GM18520 (cell line): ENCODE data around the gene SESN2.
"Not testable (repeated sequence)": the region's sequence is repeated elsewhere in the genome, so short reads cannot be mapped to it uniquely, and the experiment has no call there.

ENCODE experiments used
- ATAC-seq: cut with Tn5 transposase; IDR thresholded peaks from one replicate; pipeline ENCODE4 v1.9.1; 2021; ENCODE audit not compliant: unreplicated experiment

Gene SESN2

DNA sequence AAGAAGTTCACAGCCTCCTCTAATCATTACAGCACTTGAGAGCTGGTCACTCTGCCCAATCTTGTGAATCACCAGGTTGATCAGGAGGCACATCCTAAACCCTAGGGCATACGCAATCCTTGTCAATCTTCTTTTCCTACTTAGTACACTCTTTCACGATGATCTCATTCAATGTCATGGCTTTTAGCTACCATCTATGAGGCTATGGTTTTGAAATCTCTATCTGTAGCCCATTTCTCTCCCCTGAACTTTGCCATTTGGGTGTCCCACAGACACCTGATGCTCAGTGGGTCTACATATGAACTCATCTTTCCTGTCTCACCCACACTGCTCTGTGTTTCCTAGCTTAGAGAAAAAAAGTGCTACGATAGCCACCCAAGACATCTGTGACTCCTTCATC, 67.7 kb downstream of the SESN2 start:
- ATAC-seq = no peak

GRCh38 chr1:28327431-28327830, 68.1 kb downstream of the SESN2 start:
- not testable (repeated sequence) for ATAC-seq

DNA sequence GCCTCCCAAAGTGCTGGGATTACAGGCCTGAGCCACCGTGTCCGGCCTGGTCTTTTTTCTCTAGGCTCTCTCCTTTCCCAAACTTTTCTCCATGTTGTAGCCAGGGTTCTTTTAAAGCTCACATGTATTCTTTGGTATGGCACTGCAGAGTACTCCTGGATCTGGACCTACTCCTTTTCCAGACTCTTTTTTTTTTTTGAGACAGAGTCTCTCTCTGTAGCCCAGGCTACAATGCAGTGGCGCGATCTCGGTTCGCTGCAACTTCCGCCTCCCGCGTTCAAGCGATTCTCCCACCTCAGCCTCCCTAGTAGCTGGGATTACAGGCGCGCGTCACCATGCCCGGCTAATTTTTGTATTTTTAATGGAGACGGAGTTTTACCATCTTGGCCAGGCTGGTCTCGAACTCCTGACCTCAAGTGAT, 68.9 kb downstream of the SESN2 start:
- no peak for ATAC-seq

DNA sequence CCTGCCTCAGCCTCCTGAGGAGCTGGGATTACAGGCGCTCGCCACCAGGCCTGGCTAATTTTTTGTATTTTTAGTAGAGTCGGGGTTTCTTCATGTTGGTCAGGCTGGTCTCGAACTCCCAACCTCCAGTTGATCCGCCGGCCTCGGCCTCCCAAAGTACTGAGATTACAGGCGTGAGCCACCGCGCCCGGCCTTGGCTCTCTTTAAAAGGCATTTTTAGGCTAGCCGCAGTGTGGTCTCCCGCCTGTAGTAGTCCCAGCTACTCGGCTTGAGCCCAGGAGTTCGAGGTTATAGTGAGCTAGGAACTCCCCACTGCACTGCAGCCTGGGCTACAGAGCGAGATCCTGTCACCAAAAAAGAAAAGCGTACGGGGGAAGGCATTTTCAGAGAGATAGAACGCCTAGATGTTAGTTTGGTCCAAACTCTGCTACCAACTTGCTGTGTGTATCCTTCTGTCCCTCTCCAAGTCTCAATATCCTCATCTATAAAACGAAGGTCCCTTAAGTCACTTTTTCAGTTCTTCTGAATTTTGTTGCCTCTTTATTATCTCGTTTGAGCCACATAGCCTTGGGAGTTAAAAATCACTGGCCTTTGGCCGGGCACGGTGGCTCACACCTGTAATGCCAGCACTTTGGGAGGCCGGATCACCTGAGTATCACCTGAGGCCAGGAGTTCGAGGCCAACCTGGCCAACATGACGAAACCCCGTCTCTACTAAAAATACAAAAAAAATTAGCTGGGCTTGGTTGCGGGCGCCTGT, 70.3 kb downstream of the SESN2 start:
- no peak for ATAC-seq
